HG02943 (cell line): ENCODE data around the gene NUP214.
"Not testable (repeated sequence)": the region's sequence is repeated elsewhere in the genome, so short reads cannot be mapped to it uniquely, and the experiment has no call there.

ENCODE experiments used
- ATAC-seq: cut with Tn5 transposase; IDR thresholded peaks from one replicate; pipeline ENCODE4 v1.9.1; 2021; ENCODE audit warnings: mild to moderate bottlenecking, low read depth, moderate library complexity; ENCODE audit not compliant: unreplicated experiment

NUP214 gene

DNA sequence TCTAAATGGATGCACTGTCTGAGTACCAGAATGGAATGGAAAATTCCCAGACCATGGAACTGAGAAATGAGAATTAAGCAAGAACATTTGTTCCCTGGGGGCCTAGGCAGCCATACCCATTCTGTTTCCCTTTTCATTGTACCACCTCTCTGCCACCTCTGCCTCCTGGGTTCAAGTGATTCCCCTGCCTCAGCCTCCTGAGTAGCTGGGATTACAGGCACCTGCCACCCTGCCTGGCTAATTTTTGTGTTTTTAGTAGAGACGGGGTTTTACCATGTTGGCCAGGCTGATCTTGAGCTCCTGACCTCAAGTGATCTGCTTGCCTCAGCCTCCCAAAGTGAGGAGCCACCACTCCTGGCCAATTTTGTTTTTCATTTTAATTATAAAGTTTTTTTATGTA is 33.3 kb downstream of the NUP214 start:
- ATAC-seq = not testable (repeated sequence)

DNA sequence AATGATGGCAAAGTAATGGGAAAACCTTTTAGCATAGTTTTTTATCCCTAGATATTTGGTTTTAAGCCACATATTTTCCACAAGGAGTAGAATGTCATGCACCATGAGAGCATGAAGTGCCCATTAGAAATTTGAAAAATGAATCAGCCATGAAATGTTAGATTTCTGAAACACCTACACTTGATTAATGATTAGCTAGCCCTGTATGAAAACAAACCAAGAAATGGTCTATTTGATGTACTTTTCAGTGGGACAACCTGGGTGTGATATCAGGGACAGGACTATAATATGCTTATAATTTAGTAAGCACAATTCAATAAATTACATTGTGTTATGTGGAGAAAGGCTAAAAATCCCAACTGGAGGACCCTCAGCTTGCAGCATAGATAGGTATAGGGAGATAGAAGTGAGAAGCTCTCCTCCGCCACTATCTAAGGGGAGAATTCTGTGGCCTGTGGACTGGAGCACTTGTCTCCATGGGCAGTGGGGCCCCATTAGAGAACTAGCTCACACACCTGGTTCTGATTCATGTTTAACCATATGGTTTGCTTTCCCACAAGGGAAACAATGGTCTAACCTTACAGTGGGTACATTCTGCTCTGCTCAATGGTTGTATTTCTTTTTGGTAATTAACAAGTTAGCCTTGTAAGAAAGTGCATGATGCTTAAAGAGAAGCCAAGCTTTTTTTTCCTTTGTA is 35.2 kb downstream of the NUP214 start:
- no peak for ATAC-seq

DNA sequence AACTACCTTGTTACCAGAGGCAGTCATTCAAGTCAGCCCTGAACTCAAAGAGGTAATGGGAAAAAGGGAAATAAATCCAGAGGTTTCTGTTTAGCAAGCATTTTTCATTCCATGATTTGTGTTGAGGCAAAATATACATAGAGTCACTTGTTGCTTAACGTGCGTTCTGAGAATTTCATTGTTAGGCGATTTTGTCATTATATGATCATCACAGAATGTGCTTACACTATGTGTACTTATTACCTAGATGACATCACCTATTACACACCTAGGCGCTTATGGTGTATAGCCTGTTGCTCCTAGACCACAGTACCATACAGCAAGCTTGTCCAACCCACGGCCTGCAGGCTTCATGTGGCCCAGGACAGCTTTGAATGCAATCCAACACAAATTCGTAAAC is 36.2 kb downstream of the NUP214 start:
- no peak for ATAC-seq

DNA sequence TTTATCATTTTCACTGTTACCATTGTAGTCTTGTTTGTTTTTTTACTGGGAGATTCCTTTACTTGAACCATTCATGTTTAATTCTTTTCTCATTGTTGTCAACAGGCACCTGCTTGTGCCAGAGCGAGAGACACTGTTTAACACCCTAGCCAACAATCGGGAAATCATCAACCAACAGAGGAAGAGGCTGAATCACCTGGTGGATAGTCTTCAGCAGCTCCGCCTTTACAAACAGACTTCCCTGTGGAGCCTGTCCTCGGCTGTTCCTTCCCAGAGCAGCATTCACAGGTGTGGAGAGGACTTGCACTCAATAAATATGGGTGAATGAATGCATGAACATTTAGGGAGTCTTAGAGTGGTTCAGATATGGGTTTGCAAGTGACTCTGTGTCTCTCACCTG is 37.5 kb downstream of the NUP214 start:
- ATAC-seq = no peak

DNA sequence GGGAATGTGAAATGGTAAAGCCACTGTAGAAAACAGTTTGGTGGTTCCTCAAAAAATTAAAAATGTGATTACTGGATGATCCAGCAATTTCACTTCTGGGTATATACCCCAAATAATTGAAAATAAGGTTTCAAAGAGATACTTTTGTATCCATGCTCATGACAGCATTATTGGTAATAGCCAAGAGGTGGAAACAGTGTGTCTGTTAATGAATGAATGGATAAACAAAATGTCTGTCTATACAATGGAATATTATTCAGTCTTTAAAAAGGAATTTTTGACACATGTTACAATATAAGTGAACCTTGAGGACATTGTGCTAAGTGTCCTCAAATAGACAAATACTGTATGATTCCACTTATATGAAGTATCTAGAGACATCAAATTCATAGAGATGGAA is 40.1 kb downstream of the NUP214 start:
- ATAC-seq = no peak

DNA sequence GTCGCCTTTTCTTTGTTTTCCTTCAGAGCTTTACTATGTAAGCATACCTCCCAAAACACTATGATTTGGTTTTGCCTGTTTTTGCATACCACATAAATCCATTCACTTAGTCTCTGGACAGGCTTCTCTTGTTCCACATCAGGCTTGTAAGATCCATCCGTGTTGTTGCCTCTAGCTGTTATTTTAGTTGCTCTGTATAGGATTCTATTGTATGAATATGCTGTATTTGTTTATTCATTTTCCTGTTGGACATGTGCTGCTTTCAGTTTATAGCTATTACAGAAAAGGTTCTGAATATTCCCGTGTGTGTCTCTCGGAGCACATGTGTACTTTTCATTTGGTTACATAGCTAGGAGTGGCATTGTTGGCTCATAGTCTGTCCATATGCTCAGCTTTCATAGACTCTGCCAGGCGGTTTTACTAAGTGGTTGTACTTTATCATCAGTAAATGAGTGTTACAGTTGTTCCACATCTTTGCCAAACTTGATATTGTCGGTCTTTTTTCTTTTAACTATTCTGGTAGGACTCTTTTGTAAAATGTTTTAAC is 41.8 kb downstream of the NUP214 start:
- no peak for ATAC-seq

DNA sequence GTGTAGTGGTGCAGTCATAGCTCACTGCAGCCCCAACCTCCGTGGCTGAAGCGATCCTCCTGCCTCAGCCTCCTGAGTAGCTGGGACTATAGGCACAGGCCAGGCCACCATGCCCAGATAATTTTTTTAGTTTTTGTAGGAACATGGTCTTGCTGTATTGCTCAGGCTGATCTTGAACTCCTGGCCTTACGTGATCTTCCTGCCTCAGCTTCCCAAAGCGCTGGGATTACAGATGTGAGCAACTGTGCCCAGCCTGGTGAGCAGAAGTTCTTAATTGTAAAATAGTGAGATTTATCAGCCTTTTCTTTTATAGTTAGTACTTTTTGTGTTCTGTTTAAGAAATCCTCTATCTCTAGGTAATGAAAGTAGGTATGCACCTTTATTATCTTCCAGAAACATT is 42.5 kb downstream of the NUP214 start:
- no peak for ATAC-seq

DNA sequence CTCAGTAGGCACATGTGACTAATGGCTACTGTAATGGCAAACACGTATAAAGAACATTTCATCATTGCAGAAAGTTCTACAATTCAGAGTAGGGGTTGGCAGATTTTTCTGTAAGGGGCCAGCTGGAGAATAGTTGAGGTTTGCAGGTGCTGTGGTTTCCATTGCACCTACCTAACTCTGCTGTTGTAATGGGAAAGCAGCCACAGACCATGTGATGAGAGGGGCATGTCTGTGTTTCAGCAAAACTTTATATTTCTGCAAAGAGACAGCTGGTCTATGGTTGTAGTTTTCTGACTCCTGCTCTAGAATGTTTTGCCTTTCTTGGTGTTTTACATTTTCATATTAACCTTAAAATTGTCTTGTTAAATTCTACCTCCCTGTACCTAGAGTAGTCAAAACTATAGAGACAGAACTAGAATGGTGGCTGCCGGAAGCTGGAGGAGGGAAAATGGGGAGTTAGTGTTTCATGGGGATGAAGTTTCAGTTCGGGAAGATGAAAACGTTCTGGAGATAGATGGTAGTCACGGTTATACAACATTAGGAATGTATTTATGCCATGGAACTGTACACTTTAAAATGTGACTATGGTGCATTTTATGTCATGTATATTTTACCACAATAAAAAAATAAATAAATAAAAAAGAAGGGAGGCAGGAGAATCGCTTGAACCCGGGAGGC is 44.3 kb downstream of the NUP214 start:
- ATAC-seq = no peak

DNA sequence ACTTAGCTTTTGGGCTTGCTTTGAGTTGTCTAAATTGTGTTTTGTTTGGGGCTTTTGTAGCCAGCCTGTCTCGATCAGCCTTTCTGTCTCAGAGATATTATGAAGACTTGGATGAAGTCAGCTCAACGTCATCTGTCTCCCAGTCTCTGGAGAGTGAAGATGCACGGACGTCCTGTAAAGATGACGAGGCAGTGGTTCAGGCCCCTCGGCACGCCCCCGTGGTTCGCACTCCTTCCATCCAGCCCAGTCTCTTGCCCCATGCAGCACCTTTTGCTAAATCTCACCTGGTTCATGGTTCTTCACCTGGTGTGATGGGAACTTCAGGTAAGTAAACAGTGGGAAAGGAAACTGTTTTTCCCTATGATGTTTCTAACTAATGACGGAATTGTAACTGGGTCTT is 48.6 kb downstream of the NUP214 start:
- no peak for ATAC-seq

DNA sequence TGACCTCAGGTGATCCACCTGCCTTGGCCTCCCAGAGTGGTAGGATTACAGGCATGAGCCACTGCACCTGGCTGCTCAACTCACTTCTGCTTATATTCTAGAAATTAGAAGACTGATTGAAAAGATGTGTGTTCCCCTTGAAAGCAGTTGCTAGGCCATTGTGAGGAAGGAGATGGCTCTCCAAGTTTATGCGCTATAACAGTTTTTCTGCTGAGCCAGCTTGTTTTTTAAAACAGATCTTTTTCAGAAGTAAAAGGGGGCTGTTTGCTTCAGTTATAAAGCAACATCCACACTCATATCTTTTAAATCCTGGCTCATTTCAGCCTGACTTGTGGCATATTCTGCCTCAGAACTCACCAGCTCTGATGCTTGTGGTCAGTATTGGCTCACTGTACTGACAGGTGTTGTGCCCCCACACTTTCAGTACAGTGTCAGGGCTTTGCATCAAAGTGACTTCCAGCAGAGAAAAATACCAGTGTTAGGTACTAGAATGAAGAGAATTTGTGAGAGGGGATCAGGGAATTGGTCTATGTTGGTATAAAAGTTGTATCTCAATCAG is 49.4 kb downstream of the NUP214 start:
- ATAC-seq = no peak

DNA sequence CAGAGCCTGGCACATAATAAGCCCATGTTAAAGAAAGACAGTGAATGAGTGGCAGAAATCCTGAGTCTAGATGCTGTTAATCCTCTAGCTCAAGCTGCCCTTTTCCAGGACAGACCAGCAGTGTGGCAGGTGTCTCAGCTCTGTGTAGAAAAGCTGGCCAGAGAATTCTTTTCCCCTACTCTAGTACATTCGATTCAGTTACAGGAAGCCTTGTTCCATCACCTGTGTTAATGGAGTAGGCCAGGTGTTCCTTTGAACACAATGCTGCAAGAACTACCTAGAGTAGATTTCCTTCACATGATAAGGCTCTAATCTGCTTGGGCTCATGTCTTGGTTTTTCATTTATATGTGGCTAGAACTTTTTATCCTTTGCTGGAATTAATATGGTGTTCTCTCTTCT is 52.5 kb downstream of the NUP214 start:
- ATAC-seq = no peak

DNA sequence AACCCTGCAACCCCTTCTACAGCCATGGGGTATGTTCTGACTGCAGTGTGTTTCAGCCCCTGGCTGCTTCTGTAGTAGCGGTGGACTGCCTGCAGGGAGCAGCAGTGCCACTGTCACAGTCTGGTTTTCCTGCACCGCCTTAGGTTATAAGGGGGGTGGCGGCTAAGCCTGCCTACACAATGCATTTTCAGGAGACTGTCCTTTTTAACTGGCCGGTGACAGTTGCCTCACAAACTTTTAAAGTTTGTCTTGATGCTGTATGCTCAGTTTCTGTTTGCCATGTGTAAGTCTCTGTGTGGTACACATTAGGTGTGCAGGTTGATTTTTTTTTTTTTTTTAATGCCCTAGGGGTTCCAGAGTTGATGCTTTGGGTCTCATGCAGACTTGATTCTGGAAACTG is 53.0 kb downstream of the NUP214 start:
- ATAC-seq = no peak

DNA sequence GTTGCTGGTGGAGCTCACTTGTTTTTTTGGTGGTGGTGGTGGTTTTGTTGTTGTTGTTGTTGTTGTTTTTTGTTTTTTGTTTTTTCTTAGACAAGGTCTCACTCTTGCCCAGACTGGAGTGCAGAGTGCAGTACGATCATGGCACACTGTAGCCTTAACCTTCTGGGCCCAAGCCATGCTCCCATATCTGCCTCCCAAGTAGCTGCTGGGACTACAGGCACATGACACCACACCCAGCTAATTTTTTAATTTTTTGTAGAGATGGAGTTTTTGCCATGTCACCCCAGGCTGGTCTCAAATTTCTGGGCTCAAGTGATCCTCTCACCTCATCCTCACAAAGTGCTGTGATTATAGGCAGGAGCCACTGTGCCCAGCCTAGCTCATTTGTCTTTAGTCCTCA is 53.5 kb downstream of the NUP214 start:
- ATAC-seq = no peak

DNA sequence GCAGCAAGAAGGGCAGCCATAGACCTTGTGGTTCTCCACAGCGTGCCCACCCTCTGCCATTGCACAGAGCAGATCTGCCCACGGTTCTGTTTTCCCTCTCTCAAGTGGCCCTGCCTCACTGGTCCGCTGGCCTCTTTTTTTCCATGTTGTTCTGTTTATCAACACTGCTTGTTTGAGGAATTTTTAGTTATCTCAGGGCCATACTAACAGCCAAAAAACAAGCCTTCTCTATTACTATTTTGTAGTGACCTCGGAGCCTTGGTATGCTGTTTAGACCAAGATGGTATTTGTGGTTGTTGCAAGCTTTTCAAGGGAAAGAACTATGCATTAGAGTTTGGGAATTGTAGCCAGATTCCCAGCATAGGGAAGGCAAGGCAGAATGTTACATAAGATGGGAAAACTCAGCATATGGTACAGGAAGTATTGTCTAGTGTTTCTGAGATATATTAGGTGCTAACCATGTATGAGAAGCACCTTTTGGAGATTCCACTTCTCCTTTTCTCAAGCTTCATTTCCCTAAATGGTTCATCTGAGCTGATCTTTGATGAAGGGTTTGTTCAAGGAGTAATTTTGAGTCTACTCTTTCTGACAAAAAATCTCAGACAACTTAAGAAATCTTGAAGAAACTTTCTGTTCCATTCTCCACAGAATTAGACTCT is 54.3 kb downstream of the NUP214 start:
- ATAC-seq = no peak

DNA sequence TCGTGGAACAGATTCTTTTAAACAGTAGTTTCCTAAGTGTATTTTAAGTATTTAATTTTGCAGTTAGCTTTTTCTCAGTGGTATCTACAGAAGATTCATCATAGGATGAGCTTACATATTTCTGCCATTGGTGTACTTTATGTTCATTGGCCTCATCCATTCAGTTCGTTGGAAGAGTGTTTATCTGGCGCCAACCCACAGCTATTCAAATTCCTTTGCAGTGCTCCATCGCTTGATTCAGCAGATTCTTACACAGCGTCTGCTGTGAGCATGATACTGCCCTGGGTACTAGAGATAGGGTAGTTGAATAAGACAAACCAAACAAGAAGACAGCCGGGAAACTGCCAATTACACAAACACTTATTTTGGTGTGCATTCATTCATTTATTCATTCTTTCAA is 55.1 kb downstream of the NUP214 start:
- ATAC-seq = no peak

DNA sequence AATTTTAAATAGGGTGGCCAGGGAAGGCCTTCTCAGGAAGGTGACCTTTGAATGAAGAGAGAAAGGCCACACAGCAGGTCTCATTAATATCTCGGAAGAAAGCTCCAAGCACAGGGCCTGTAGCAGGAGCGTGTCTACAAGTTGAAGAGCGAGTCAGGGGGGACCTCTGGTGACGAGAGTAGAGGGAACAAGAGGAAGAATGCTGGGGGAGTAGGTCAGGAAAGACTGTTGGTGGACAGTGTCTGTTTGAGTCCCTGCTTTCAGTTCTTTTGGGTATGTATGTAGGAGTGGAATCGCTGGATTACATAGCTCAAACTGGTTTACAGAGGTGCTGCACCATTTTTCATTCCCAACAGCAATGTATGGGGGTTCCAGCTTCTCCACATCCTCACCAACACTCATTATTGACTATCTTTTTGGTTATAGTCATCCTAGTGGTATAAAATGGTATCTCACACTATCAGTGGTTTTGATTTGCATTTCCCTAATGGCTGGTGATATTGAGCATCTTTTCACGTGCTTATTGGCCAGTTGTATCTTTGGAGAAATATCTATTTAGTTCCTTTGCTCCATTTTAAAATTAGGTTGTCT is 55.8 kb downstream of the NUP214 start:
- ATAC-seq = no peak

DNA sequence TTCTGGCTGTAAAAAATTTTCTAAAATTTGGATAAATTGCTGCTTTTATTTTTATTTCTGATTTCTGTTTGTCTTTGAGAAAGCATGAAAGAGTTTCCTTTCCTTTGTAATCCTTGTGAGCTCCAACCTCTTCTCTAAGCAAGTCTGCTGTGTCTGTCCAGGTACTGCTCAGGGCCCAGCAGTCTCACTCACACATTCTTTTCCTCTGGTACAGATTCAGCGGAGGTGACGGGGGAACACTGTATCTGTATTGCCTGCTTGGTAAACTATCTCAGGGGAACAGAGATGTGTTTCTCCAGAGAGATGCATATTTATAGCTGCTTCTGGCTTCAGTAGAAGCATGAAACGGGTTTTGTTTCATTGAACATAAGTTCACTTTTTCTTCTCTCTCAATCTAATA is 60.5 kb downstream of the NUP214 start:
- ATAC-seq = no peak

DNA sequence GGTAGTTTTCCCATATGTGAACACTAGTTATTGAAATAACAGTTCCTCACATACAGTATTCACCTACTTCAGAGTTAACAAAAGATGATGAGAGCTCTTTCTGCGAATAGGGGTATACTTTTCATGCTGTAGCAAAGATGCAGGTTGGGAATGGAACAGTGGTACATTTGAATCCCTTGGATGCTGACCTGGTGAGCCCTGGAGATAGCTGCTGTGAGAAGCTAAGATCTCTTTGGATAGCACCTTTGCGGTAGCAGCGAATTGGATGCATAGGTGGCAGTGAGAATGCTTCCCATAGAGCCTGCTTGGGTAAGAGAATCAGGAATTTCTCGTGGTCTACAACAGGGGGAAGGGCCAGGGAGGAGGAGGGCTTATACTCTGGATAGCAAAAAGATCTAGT is 61.2 kb downstream of the NUP214 start:
- no peak for ATAC-seq

DNA sequence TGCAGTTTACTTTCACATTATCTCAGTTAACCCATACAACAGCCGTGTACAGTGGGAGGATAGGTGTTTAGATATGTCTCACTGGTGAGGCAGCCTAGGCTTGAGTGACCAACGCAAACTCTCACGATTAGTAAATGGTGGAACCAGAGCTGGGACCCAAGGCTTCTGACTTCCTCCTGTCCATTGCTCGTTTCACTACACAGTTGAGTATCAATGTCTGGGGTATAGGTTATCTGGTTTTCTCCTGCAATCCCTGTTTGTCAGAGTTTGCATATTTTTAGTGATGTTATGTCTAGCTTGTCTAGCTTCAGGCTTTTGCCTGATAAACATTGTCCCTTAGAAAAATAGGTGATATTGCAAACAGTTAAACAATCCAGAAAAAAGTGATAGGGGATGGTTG is 62.6 kb downstream of the NUP214 start:
- no peak for ATAC-seq

DNA sequence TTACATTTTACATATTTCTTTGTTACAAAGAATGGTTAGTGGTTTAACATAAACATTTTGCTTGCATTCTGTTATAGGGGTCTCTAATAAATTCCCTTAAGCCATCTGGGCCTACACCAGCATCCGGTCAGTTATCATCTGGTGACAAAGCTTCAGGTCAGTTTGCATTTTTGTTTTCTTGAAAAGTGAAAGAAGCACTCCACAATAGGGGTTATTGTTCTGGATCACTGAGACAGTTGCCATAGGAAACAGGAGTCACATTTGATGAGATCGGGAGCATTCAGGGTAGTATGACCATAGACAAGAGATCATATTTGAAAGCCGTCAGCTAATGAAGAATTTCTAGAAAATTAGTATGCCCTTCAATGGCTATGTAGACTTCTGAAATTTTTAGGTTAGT is 63.6 kb downstream of the NUP214 start:
- ATAC-seq = no peak

DNA sequence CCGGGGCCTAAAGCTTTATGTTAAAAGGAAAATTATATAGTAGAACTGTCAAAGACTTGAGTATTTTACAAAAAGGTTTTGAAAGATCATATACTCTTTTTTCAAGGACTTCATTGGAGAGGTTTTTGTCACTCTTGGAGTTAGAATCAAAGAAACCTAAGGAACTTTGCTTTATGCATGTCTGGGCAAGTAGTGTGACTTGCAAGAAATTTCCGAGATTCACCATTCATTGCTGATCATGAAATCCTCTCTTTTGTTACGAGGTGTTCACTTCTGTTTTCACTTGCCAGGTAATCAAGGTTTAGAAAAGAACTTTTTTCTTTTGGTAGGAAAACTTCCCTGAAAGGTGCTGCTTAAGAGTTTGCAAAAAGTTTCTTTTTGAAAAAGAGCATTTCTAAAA is 64.8 kb downstream of the NUP214 start:
- no peak for ATAC-seq
